Ascending aorta (tissue), 2 donors: Measurements from ENCODE around the gene RTP5. TPM values are rescaled to one million over a fixed set of nuclear protein-coding genes. Genes with fewer than 3 reads are reported as not detected.

Experiments
- DNase-seq, 2 donors: peaks; one replicate each; pipeline ENCODE4 v3.0.0-alpha.2; 2019; ENCODE audit warnings: low spot score in 2 of 2
- H3K27ac ChIP-seq, 2 donors: fragments of 200-600 bp; sonication (generic); one replicate each; pipeline ENCODE4 v1.5.1; 2016 to 2017; ENCODE audit warnings: mild to moderate bottlenecking in 1 of 2
- H3K27me3 ChIP-seq: fragments of 200-600 bp; sonication (generic); one replicate; pipeline ENCODE4 v1.5.1; 2017
- H3K36me3 ChIP-seq, 2 donors: fragments of 200-600 bp; sonication (generic); one replicate each; pipeline ENCODE4 v1.5.1; 2016
- H3K4me1 ChIP-seq, 2 donors: fragments of 200-600 bp; sonication (generic); one replicate each; pipeline ENCODE4 v1.5.1; 2016 to 2017; ENCODE audit warnings: mild to moderate bottlenecking in 1 of 2
- H3K4me3 ChIP-seq, 2 donors: fragments of 200-600 bp; sonication (generic); one replicate each; pipeline ENCODE4 v1.5.1; 2016 to 2017; ENCODE audit warnings: mild to moderate bottlenecking in 1 of 2
- H3K9me3 ChIP-seq, 2 donors: fragments of 200-600 bp; sonication (generic); one replicate each; pipeline ENCODE4 v1.5.1; 2016
- CTCF ChIP-seq, 3 experiments: fragments of 200-600 bp in 2 of 3; fragments of 450-650 bp in 1 of 3; sonication (generic) in 2 of 3; IDR thresholded peaks; one replicate each; pipeline ENCODE4 v1.5.1; 2016 to 2019; ENCODE audit warnings: antibody characterized with exemption in 3 of 3, mild to moderate bottlenecking in 1 of 3, moderate library complexity in 1 of 3
- intact Hi-C: fragments of 100-400 bp; cut with DNase I; formaldehyde crosslinking; loops from one replicate; pipeline ENCODE4 v1.15.1; 2023
- total RNA-seq: library from RNA; depleted of rRNA; stranded (reverse); fragments of >200 nt; gene quantifications from one replicate; pipeline ENCODE4 v1.1.0, GENCODE V29; 2016

The RTP5 gene
- total RNA-seq, 1 donor from 2014 or later, result not detected

- intact Hi-C loops, result no loop called here
- Histone ChIP-seq H3K4me3 (no peak overlapping the region), H3K36me3 (no peaks in the 10 kb centered on the region), H3K4me1 (no peaks in the 10 kb centered on the region), H3K27me3 (no peaks in the 10 kb centered on the region), H3K9me3 (no peaks in the 10 kb centered on the region), H3K27ac (no peak overlapping the region)
- peak in 1 of 2 donors; percentile 55 for DNase-seq
- no peak for TF ChIP-seq CTCF (IDR thresholded peaks at IDR 0.05)
These were observed 16.4 kb upstream of the RTP5 start for GRCh38 chr2:241852981-241853631.

- Histone ChIP-seq H3K27me3 (no peaks in the 10 kb centered on the region), H3K4me1 (no peaks in the 10 kb centered on the region), H3K4me3 (no peak overlapping the region), H3K36me3 (no peaks in the 10 kb centered on the region), H3K9me3 (no peaks in the 10 kb centered on the region), H3K27ac (no peak overlapping the region)
- TF ChIP-seq CTCF (IDR thresholded peaks at IDR 0.05), result no peak
- intact Hi-C loops, result no loop called here
- DNase-seq, result peak in 1 of 2 donors; percentile 61
These were observed 15.7 kb upstream of the RTP5 start for GRCh38 chr2:241853651-241854341.

GRCh38 chr2:241854342-241855244, 14.9 kb upstream of the RTP5 start:
- Histone ChIP-seq H3K27me3 (no peaks in the 10 kb centered on the region), H3K27ac (no peak overlapping the region), H3K4me1 (no peaks in the 10 kb centered on the region), H3K9me3 (no peaks in the 10 kb centered on the region), H3K4me3 (no peak overlapping the region), H3K36me3 (no peaks in the 10 kb centered on the region)
- DNase-seq, result no peak
- intact Hi-C loops, result no loop called here
- TF ChIP-seq CTCF (IDR thresholded peaks at IDR 0.05), result no peak

- Histone ChIP-seq H3K27ac (no peak overlapping the region), H3K4me1 (no peaks in the 10 kb centered on the region), H3K27me3 (no peaks in the 10 kb centered on the region), H3K4me3 (no peak overlapping the region), H3K36me3 (no peaks in the 10 kb centered on the region), H3K9me3 (no peaks in the 10 kb centered on the region)
- intact Hi-C loops, result no loop called here
- no peak for DNase-seq
- no peak for TF ChIP-seq CTCF (IDR thresholded peaks at IDR 0.05)
These were observed 14.2 kb upstream of the RTP5 start for GRCh38 chr2:241855245-241855887.

GRCh38 chr2:241855888-241856422, 13.6 kb upstream of the RTP5 start:
- H3K9me3 ChIP-seq, result no peaks in the 10 kb centered on the region
- no peaks in the 10 kb centered on the region for H3K4me1 ChIP-seq
- DNase-seq, result no peak
- no peak overlapping the region for H3K27ac ChIP-seq
- H3K27me3 ChIP-seq, result no peaks in the 10 kb centered on the region
- intact Hi-C loops, result no loop called here
- H3K4me3 ChIP-seq, result no peak overlapping the region
- TF ChIP-seq CTCF (IDR thresholded peaks at IDR 0.05), result no peak
- H3K36me3 ChIP-seq, result no peaks in the 10 kb centered on the region
